Left lung (tissue), 10 donors: ENCODE results near the gene CYP4Z1. TPM values are rescaled to one million over a fixed set of nuclear protein-coding genes. Genes with fewer than 3 reads are reported as not detected.
"Not testable (repeated sequence)": the region's sequence is repeated elsewhere in the genome, so short reads cannot be mapped to it uniquely, and the experiment has no call there.

ENCODE experiments used
- ATAC-seq: fragments of 200-7000 bp; cut with Tn5 transposase; one replicate; pipeline ENCODE4 v1.9.1; 2020; ENCODE audit warnings: moderate library complexity
- DNase-seq, 4 donors: peaks; one replicate each; pipeline ENCODE4 v3.0.0-alpha.2; 2013 to 2020
- H3K27ac ChIP-seq, 2 donors: fragments of 200-600 bp; sonication (generic) in 1 of 2; one replicate each; pipeline versions ENCODE4 v1.5.0 to v1.8.0; 2020 to 2021
- H3K27me3 ChIP-seq, 2 donors: fragments of 200-600 bp; sonication (generic) in 1 of 2; one replicate each; pipeline versions ENCODE4 v1.5.0 to v1.8.0; 2020 to 2021
- H3K36me3 ChIP-seq, 2 donors: fragments of 200-600 bp; sonication (generic) in 1 of 2; one replicate each; pipeline versions ENCODE4 v1.5.0 to v1.8.0; 2020 to 2021
- H3K4me1 ChIP-seq, 2 donors: fragments of 200-600 bp; one replicate each; pipeline ENCODE4 v1.8.0; 2021
- H3K4me3 ChIP-seq, 2 donors: fragments of 200-600 bp; sonication (generic) in 1 of 2; one replicate each; pipeline versions ENCODE4 v1.5.0 to v1.8.0; 2020 to 2021; ENCODE audit warnings: mild to moderate bottlenecking in 1 of 2
- H3K9me3 ChIP-seq, 2 donors: fragments of 200-600 bp; sonication (generic) in 1 of 2; one replicate each; pipeline versions ENCODE4 v1.5.0 to v1.8.0; 2020 to 2021
- CTCF ChIP-seq, 2 donors: fragments of 200-600 bp; sonication (generic) in 1 of 2; IDR thresholded peaks; one replicate each; pipeline versions ENCODE4 v1.5.0 to v1.8.0; 2021; ENCODE audit warnings: antibody characterized with exemption in 2 of 2
- intact Hi-C, 2 donors: fragments of 100-400 bp; cut with DNase I; formaldehyde crosslinking; loops; one replicate each; pipeline versions ENCODE4 v1.11.2 to v1.14.2; 2022
- polyA plus RNA-seq, 6 donors: library from polyadenylated mRNA; unstranded; fragments of 120-200 nt; gene quantifications; one replicate each; pipeline ENCODE4 v1.2.1, GENCODE V29; 2013; ENCODE audit not compliant: insufficient read length in 6 of 6
- total RNA-seq, 2 donors: library from RNA; stranded (reverse); fragmentation: NEBNext Ultra II Directional; extraction: Animal tissue kit (Norgen Biotek cat#: 25700); gene quantifications; one replicate each; pipeline ENCODE4 v1.2.1, GENCODE V29; 2021
- donor health status: DM: no; HTN: yes; CAD: no.
- donor health status: DM: no; HTN: no; CAD: no.

The CYP4Z1 gene
- total and polyA plus RNA-seq, 8 donors, result 0.10 to 0.64 (median 0.50) TPM

- intact Hi-C loops, DNase-seq, H3K27ac ChIP-seq, H3K27me3 ChIP-seq, H3K4me3 ChIP-seq, H3K4me1 ChIP-seq, ATAC-seq, H3K9me3 ChIP-seq, H3K36me3 ChIP-seq: not testable (repeated sequence)
Observed at GRCh38 chr1:47132665-47133064, 65.6 kb downstream of the CYP4Z1 start.

- Histone ChIP-seq H3K9me3 (no peaks in the 10 kb centered on the region), H3K4me1 (no peaks in the 10 kb centered on the region), H3K4me3 (no peak within 1 kb of the TSS), H3K36me3 (no peaks in the 10 kb centered on the region), H3K27ac (no peak within 1 kb of the TSS), H3K27me3 (no peaks in the 10 kb centered on the region)
- no peak for ATAC-seq
- no peak for TF ChIP-seq CTCF (IDR thresholded peaks at IDR 0.05)
- DNase-seq, result no peak
- intact Hi-C loops, result no loop called here
Observed at GRCh38 chr1:47137198-47137597, 70.2 kb downstream of the CYP4Z1 start, which contains the start of gene CYP4A22. TSS of gene CYP4A22 (plus strand) at chr1:47137441. CDS start at chr1:47137486, 45 bp downstream.

GRCh38 chr1:47137925-47138615 is 71.0 kb downstream of the CYP4Z1 start:
- no peak for TF ChIP-seq CTCF (IDR thresholded peaks at IDR 0.05)
- Histone ChIP-seq H3K4me1 (no peaks in the 10 kb centered on the region), H3K4me3 (no peak overlapping the region), H3K9me3 (no peaks in the 10 kb centered on the region), H3K27ac (no peak overlapping the region), H3K27me3 (no peaks in the 10 kb centered on the region), H3K36me3 (no peaks in the 10 kb centered on the region)
- DNase-seq, result no peak
- ATAC-seq, result no peak
- intact Hi-C loops, result no loop called here

- H3K27ac ChIP-seq, H3K36me3 ChIP-seq, DNase-seq, H3K4me3 ChIP-seq, H3K4me1 ChIP-seq, ATAC-seq, intact Hi-C loops, H3K9me3 ChIP-seq, H3K27me3 ChIP-seq: not testable (repeated sequence)
Observed at GRCh38 chr1:47140358-47140757, 73.3 kb downstream of the CYP4Z1 start.

- DNase-seq, intact Hi-C loops, H3K9me3 ChIP-seq, H3K27ac ChIP-seq, H3K36me3 ChIP-seq, H3K27me3 ChIP-seq, H3K4me3 ChIP-seq, H3K4me1 ChIP-seq: not testable (repeated sequence)
- ATAC-seq, result peak; percentile 85
- peak; percentile 17 to 44 for TF ChIP-seq CTCF (IDR thresholded peaks at IDR 0.05)
Observed at GRCh38 chr1:47143654-47144053, 76.6 kb downstream of the CYP4Z1 start.

- DNase-seq, intact Hi-C loops, ATAC-seq, H3K4me3 ChIP-seq, H3K27me3 ChIP-seq, H3K4me1 ChIP-seq, H3K36me3 ChIP-seq, H3K9me3 ChIP-seq, H3K27ac ChIP-seq: not testable (repeated sequence)
Observed at GRCh38 chr1:47146495-47146894, 79.5 kb downstream of the CYP4Z1 start.
